ENCODE results near the gene ULBP3. TPM values are rescaled to one million over a fixed set of nuclear protein-coding genes. Genes with fewer than 3 reads are reported as not detected.
A peak's percentile ranks its signal among the peaks of the same experiment; 100 is the strongest.

The ULBP3 gene
- total RNA-seq, 1 experiment from 2014 or later, result 4.0 TPM

DNA sequence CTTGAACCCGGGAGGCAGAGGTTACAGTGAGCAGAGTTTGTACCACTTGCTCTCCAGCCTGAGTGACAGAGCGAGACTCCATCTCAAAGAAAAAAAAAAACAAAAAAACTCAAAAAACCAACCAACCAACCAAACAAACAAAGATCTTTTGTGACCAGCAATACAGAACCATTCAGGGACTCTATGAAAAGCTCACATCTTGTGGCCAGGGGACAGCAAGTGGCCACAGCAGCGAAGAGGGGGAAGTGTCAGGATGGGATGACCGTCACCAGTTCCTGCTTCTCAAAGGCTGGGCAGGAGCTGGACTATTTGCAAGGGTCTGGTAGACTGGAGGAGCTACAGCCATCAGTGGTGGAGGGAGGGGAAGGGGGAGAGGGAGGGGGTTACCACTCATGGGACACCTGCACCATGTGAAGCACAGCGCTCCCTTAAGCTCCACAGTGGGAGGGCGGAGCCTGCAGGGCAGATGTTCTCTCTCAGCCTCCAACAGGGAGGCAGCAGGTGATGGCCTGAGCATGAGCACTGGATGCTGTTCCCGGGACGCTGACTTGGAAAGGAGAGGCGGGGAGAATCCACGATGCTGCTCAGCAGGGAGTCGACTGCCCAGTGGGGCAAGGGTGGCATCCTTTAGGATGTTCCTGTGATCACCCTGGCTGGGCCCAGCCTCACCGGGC, 19.7 kb upstream of the ULBP3 start:
- Mint-ChIP-seq H3K27ac (no peak overlapping the region), H3K9me3 (no peaks in the 10 kb centered on the region), H3K27me3 (ENCODE audit: low read depth) (peaks cover 3% of the 10 kb centered on the region; the same call in 1 of the 2 replicates), H3K4me1 (no peaks in the 10 kb centered on the region), H3K4me3 (no peak overlapping the region), H3K36me3 (no peaks in the 10 kb centered on the region)
- ATAC-seq, result no peak; the same call in 1 of the 2 replicates
- TF ChIP-seq ZNF423 (CRISPR knock-in tag; IDR thresholded peaks at IDR 0.05) (0 out of 2 replicates have a peak, but pooled peaks have one; percentile 4), TEAD1 (CRISPR knock-in tag; IDR thresholded peaks at IDR 0.05) (no peak)
- POLR2A ChIA-PET, result interaction anchor here (0.6 kb wide), 1 partner anchor 162 kb away, joined by 3 read pairs; no protein-coding TSS in a partner anchor
- CTCF ChIA-PET, result interaction anchor here (0.9 to 2.3 kb wide), 3 partner anchors 7 to 13 kb away, joined by 3 to 14 read pairs (median 10); no protein-coding TSS in a partner anchor
- DNase-seq (ENCODE audit: low spot score), result no peak

DNA sequence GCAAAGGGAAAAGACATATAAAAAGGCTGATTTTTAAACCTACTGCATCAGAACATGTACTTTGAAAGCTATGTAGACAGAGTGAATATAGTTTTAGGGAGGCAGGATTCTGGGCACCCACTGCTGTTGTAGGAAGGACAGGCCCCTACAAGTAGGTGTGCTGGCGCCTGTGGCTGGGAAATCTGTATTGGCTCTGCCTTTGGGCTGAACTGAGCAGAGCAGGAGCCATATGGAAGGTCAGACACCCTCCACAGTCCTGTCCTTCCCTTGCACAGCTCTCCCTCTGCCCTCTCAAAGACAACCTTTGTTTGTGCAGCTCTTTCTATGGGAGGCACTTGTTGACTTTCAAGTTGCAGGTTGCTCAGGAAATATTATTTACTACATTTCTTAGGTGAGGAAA, 18.4 kb upstream of the ULBP3 start:
- ATAC-seq (no peak), DNase-seq (ENCODE audit: low spot score) (no peak)
- no peaks in the 10 kb centered on the region for H3K36me3 Mint-ChIP-seq
- peaks cover 7% of the 10 kb centered on the region; the same call in 1 of the 2 replicates for H3K27me3 Mint-ChIP-seq (ENCODE audit: low read depth)
- ChIA-PET CTCF (interaction anchor here (0.7 to 2.0 kb wide), 3 partner anchors 9 to 19 kb away, joined by 3 to 10 read pairs (median 9); partner anchors contain the start of gene ULBP3), POLR2A (no interaction called here)
- no peaks in the 10 kb centered on the region for H3K4me1 Mint-ChIP-seq
- TF ChIP-seq, protein P1, sequence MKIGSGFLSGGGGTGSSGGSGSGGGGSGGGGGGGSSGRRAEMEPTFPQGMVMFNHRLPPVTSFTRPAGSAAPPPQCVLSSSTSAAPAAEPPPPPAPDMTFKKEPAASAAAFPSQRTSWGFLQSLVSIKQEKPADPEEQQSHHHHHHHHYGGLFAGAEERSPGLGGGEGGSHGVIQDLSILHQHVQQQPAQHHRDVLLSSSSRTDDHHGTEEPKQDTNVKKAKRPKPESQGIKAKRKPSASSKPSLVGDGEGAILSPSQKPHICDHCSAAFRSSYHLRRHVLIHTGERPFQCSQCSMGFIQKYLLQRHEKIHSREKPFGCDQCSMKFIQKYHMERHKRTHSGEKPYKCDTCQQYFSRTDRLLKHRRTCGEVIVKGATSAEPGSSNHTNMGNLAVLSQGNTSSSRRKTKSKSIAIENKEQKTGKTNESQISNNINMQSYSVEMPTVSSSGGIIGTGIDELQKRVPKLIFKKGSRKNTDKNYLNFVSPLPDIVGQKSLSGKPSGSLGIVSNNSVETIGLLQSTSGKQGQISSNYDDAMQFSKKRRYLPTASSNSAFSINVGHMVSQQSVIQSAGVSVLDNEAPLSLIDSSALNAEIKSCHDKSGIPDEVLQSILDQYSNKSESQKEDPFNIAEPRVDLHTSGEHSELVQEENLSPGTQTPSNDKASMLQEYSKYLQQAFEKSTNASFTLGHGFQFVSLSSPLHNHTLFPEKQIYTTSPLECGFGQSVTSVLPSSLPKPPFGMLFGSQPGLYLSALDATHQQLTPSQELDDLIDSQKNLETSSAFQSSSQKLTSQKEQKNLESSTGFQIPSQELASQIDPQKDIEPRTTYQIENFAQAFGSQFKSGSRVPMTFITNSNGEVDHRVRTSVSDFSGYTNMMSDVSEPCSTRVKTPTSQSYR (CRISPR knock-in tag; IDR thresholded peaks at IDR 0.05), result no peak
- TF ChIP-seq ZBTB21 (CRISPR knock-in tag; IDR thresholded peaks at IDR 0.05; ENCODE audit: borderline replicate concordance), result no peak
- TF ChIP-seq CBFB (CRISPR knock-in tag; IDR thresholded peaks at IDR 0.05; ENCODE audit: low read depth), result no peak
- no peak for TF ChIP-seq MYBL2 (CRISPR knock-in tag; IDR thresholded peaks at IDR 0.05)
- TF ChIP-seq, protein P2, sequence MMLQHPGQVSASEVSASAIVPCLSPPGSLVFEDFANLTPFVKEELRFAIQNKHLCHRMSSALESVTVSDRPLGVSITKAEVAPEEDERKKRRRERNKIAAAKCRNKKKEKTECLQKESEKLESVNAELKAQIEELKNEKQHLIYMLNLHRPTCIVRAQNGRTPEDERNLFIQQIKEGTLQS (CRISPR knock-in tag; conservative IDR thresholded peaks at IDR 0.05), result no peak
- TF ChIP-seq SMAD3 (CRISPR knock-in tag; IDR thresholded peaks at IDR 0.05; ENCODE audit: borderline replicate concordance), result no peak
- no peak for TF ChIP-seq ZNF423 (CRISPR knock-in tag; IDR thresholded peaks at IDR 0.05)
- TF ChIP-seq ETV6 (CRISPR knock-in tag; IDR thresholded peaks at IDR 0.05), result no peak
- no peak for TF ChIP-seq ELF4 (CRISPR knock-in tag; IDR thresholded peaks at IDR 0.05; ENCODE audit: low read depth)
- TF ChIP-seq, protein P3, sequence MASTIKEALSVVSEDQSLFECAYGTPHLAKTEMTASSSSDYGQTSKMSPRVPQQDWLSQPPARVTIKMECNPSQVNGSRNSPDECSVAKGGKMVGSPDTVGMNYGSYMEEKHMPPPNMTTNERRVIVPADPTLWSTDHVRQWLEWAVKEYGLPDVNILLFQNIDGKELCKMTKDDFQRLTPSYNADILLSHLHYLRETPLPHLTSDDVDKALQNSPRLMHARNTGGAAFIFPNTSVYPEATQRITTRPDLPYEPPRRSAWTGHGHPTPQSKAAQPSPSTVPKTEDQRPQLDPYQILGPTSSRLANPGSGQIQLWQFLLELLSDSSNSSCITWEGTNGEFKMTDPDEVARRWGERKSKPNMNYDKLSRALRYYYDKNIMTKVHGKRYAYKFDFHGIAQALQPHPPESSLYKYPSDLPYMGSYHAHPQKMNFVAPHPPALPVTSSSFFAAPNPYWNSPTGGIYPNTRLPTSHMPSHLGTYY (CRISPR knock-in tag; IDR thresholded peaks at IDR 0.05), result no peak
- no peak for TF ChIP-seq ZNF219 (CRISPR knock-in tag; IDR thresholded peaks at IDR 0.05; ENCODE audit: borderline replicate concordance)
- TF ChIP-seq, protein P4, sequence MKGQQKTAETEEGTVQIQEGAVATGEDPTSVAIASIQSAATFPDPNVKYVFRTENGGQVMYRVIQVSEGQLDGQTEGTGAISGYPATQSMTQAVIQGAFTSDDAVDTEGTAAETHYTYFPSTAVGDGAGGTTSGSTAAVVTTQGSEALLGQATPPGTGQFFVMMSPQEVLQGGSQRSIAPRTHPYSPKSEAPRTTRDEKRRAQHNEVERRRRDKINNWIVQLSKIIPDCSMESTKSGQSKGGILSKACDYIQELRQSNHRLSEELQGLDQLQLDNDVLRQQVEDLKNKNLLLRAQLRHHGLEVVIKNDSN (CRISPR knock-in tag; IDR thresholded peaks at IDR 0.05), result no peak
- TF ChIP-seq, protein P5, sequence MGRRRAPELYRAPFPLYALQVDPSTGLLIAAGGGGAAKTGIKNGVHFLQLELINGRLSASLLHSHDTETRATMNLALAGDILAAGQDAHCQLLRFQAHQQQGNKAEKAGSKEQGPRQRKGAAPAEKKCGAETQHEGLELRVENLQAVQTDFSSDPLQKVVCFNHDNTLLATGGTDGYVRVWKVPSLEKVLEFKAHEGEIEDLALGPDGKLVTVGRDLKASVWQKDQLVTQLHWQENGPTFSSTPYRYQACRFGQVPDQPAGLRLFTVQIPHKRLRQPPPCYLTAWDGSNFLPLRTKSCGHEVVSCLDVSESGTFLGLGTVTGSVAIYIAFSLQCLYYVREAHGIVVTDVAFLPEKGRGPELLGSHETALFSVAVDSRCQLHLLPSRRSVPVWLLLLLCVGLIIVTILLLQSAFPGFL (CRISPR knock-in tag; IDR thresholded peaks at IDR 0.05; ENCODE audit: borderline replicate concordance), result no peak
- no peak for TF ChIP-seq NR3C1 (CRISPR knock-in tag; conservative IDR thresholded peaks at IDR 0.05; ENCODE audit: low read depth)
- no peak for TF ChIP-seq GRHL2 (CRISPR knock-in tag; IDR thresholded peaks at IDR 0.05; ENCODE audit: insufficient replicate concordance, severe bottlenecking)
- no peak overlapping the region for H3K27ac Mint-ChIP-seq
- H3K9me3 Mint-ChIP-seq, result no peaks in the 10 kb centered on the region
- H3K4me3 Mint-ChIP-seq, result no peak overlapping the region
